ENCODE measurements around the gene MTA1. TPM values are rescaled to one million over a fixed set of nuclear protein-coding genes. Genes with fewer than 3 reads are reported as not detected.

MTA1 gene
- total and polyA plus RNA-seq, 9 donors, result 41.8 to 112 (median 83.1) TPM

DNA sequence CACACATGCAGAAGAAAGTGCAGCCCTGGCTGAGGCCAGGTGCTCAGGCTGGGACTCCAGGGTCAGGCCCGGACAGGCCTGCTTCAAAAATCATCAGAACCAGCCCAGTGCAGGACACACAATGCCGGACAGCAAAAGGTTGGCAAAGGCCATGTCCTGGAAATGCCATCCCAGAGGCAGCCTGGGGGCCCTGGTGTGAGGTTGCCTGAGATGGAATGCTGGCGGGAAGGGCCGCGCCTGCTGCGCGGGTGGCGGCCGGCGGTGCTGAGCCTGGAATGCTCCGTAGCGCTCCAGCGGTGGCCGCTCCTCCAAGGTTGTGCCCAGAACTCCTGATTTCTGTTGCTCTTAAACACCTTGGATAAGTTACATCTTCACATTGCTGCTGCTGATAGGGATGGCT is 33.3 kb downstream of the MTA1 start:
- H3K27ac ChIP-seq (ENCODE audit: low read length), result no peak overlapping the region
- no peak for DNase-seq
- peaks cover 66% of the 10 kb centered on the region for H3K36me3 ChIP-seq (ENCODE audit: control insufficient read depth, insufficient read depth, low read length)
- 86% methylated on average over 11 of the region's 14 CpGs for WGBS (ENCODE audit: insufficient coverage)
- H3K4me1 ChIP-seq (ENCODE audit: control insufficient read depth, insufficient read depth, low read length), result peaks cover 51% of the 10 kb centered on the region
- no peaks in the 10 kb centered on the region for H3K9me3 ChIP-seq (replicated peaks; ENCODE audit: control insufficient read depth, low read depth, low read length)
- H3K27me3 ChIP-seq (ENCODE audit: control insufficient read depth, insufficient read depth, low read length), result no peaks in the 10 kb centered on the region
- H3K4me3 ChIP-seq (ENCODE audit: low read length), result no peak overlapping the region

DNA sequence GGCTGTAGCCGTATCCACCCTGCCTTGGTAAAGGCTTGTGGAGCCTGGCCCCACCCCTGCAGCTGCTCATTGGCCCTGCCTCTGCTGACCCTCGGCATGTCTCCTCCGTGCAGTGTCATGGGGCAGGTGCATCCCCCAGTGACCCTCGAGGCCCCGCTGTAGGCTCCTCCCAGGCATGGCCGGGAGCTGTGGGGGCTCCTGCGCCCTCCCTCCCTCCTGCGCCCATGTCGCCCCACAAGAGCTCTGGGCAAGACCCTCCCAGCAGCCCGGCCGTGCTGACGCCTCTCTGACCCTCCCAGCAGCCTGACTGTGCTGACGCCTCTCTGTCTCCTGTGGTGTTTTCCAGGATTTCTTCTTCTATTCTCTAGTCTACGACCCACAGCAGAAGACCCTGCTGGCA is 34.2 kb downstream of the MTA1 start:
- WGBS (ENCODE audit: insufficient coverage), result 81% methylated on average over 13 of the region's 14 CpGs

DNA sequence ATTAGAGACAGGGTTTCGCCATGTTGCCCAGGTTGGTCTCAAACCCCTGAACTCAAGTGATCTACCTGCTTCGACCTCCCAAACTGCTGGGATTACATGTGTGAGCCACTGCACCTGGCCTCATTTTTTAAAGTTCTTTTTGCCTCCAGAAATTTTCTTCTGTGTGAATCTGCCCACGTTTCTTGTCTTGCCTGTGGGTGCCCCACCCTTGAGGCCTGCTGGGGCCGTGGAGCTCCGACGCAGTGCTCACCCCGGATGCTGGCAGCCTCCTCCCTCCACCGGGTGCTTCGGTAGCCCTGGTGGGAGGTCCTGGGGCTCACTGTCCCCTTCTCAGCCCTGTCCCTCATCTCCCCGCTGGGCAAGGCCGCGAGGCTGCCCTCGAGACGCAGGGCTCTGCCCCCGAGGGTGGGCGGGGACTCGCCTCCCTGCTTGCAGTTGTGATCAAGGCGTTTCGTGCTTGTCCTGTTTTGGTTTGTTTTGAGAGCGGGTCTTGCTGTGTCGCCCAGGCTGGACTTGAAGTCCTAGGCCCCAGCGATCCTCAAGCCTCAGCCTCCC is 35.5 kb downstream of the MTA1 start:
- no peaks in the 10 kb centered on the region for H3K27me3 ChIP-seq (ENCODE audit: control insufficient read depth, insufficient read depth, low read length)
- DNase-seq, result no peak
- no peaks in the 10 kb centered on the region for H3K9me3 ChIP-seq (replicated peaks; ENCODE audit: control insufficient read depth, low read depth, low read length)
- peaks cover 66% of the 10 kb centered on the region for H3K36me3 ChIP-seq (ENCODE audit: control insufficient read depth, insufficient read depth, low read length)
- H3K4me1 ChIP-seq (ENCODE audit: control insufficient read depth, insufficient read depth, low read length), result peaks cover 37% of the 10 kb centered on the region
- 93% methylated on average over 22 of the region's 22 CpGs for WGBS (ENCODE audit: insufficient coverage)
- no peak overlapping the region for H3K27ac ChIP-seq (ENCODE audit: low read length)
- H3K4me3 ChIP-seq (ENCODE audit: low read length), result no peak overlapping the region

More for the DNA sequence above, 34.2 kb downstream of the MTA1 start:
- no peak overlapping the region for H3K4me3 ChIP-seq (ENCODE audit: low read length)
- H3K27me3 ChIP-seq (ENCODE audit: control insufficient read depth, insufficient read depth, low read length), result no peaks in the 10 kb centered on the region
- DNase-seq, result no peak
- H3K9me3 ChIP-seq (replicated peaks; ENCODE audit: control insufficient read depth, low read depth, low read length), result no peaks in the 10 kb centered on the region
- peaks cover 73% of the 10 kb centered on the region for H3K36me3 ChIP-seq (ENCODE audit: control insufficient read depth, insufficient read depth, low read length)
- H3K27ac ChIP-seq (ENCODE audit: low read length), result no peak overlapping the region
- peaks cover 43% of the 10 kb centered on the region for H3K4me1 ChIP-seq (ENCODE audit: control insufficient read depth, insufficient read depth, low read length)

GRCh38 chr14:105455766-105456660 is 36.4 kb downstream of the MTA1 start:
- H3K36me3 ChIP-seq (ENCODE audit: control insufficient read depth, insufficient read depth, low read length), result peaks cover 65% of the 10 kb centered on the region
- 88% methylated on average over 22 of the region's 22 CpGs for whole genome bisulfite sequencing (ENCODE audit: insufficient coverage)
- no peaks in the 10 kb centered on the region for H3K27me3 ChIP-seq (ENCODE audit: control insufficient read depth, insufficient read depth, low read length)
- peaks cover 29% of the 10 kb centered on the region for H3K4me1 ChIP-seq (ENCODE audit: control insufficient read depth, insufficient read depth, low read length)
- no peak for DNase-seq
- H3K9me3 ChIP-seq (replicated peaks; ENCODE audit: control insufficient read depth, low read depth, low read length), result no peaks in the 10 kb centered on the region
- H3K4me3 ChIP-seq (ENCODE audit: low read length), result no peak overlapping the region
- no peak overlapping the region for H3K27ac ChIP-seq (ENCODE audit: low read length)

DNA sequence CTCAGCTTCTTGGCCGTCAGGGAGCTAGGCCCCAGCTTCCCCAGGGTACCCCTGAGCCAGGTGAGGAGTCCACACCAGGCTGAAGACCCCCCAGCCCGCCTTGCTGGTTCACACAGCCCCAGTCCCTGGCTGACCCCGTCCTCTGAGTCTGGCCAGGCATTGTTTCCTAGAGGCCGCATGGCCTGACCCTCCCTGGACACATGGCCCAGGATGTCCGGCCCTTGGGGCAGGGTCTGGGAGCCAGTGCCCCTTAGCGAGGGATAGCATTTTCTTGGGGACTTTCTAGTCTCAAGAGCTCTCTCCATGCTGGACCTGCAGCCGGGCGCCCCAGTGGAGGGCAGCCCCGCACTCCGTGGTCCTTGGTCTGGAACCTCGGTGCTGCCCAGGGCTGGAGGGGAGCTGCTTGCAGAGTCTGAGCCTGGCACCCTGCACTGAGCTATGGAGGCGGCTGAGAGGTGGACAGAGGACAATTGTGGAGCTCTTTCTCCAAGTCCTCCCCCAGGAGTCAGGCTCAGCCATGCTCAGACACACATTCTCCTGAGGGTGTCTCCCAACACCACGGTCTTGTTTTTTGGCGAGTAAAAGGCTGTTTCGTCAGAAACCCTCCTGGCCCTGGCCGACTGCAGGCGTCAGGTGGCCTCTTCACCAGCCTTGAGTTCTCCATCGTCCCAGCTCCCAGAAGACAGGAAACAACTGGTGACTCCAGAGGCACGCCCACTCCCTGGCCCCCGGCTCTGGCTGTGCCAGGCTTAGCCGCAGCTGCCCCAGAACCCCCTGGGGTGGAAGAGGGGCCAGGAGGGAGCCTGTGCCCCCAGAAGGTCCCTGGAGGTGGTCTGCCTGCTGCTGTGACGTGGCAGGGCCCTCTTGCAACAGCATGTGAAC is 37.4 kb downstream of the MTA1 start:
- peaks cover 24% of the 10 kb centered on the region for H3K4me1 ChIP-seq (ENCODE audit: control insufficient read depth, insufficient read depth, low read length)
- no peaks in the 10 kb centered on the region for H3K27me3 ChIP-seq (ENCODE audit: control insufficient read depth, insufficient read depth, low read length)
- DNase-seq, result peak; percentile 67
- H3K27ac ChIP-seq (ENCODE audit: low read length), result peak overlapping the region; percentile 20
- 79% methylated on average over 22 of the region's 22 CpGs for WGBS (ENCODE audit: insufficient coverage)
- no peak overlapping the region for H3K4me3 ChIP-seq (ENCODE audit: low read length)
- peaks cover 66% of the 10 kb centered on the region for H3K36me3 ChIP-seq (ENCODE audit: control insufficient read depth, insufficient read depth, low read length)
- H3K9me3 ChIP-seq (replicated peaks; ENCODE audit: control insufficient read depth, low read depth, low read length), result no peaks in the 10 kb centered on the region

DNA sequence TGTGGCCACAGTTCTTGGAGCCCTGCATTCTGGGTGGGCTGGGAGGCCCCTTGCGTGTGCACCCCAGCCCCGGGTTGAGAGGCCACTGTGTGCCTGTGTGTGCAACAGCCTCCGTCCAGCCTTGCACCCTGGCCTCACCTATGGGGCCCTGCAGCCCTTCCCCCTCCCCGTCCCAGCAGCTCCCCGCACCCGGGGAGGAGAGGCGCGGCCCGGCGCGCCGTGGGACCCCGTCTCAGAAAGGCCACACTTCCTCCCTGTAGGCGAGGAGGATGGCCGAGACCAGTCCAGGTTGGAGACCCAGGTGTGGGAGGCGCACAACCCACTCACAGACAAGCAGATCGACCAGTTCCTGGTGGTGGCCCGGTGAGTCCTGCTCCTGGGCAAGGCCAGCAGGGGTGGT is 38.4 kb downstream of the MTA1 start:
- WGBS (ENCODE audit: insufficient coverage), result 79% methylated on average over 6 of the region's 18 CpGs
- no peaks in the 10 kb centered on the region for H3K9me3 ChIP-seq (replicated peaks; ENCODE audit: control insufficient read depth, low read depth, low read length)
- H3K4me1 ChIP-seq (ENCODE audit: control insufficient read depth, insufficient read depth, low read length), result peaks cover 24% of the 10 kb centered on the region
- no peaks in the 10 kb centered on the region for H3K27me3 ChIP-seq (ENCODE audit: control insufficient read depth, insufficient read depth, low read length)
- no peak overlapping the region for H3K27ac ChIP-seq (ENCODE audit: low read length)
- no peak for DNase-seq
- peaks cover 56% of the 10 kb centered on the region for H3K36me3 ChIP-seq (ENCODE audit: control insufficient read depth, insufficient read depth, low read length)
- H3K4me3 ChIP-seq (ENCODE audit: low read length), result no peak overlapping the region

GRCh38 chr14:105458571-105458970 is 38.9 kb downstream of the MTA1 start:
- Histone ChIP-seq H3K9me3 (replicated peaks; ENCODE audit: control insufficient read depth, low read depth, low read length) (no peaks in the 10 kb centered on the region), H3K36me3 (ENCODE audit: control insufficient read depth, insufficient read depth, low read length) (peaks cover 58% of the 10 kb centered on the region), H3K27ac (ENCODE audit: low read length) (no peak overlapping the region), H3K4me1 (ENCODE audit: control insufficient read depth, insufficient read depth, low read length) (peaks cover 24% of the 10 kb centered on the region), H3K4me3 (ENCODE audit: low read length) (no peak overlapping the region), H3K27me3 (ENCODE audit: control insufficient read depth, insufficient read depth, low read length) (no peaks in the 10 kb centered on the region)
- WGBS (ENCODE audit: insufficient coverage), result 89% methylated on average over 14 of the region's 14 CpGs
- no peak for DNase-seq

DNA sequence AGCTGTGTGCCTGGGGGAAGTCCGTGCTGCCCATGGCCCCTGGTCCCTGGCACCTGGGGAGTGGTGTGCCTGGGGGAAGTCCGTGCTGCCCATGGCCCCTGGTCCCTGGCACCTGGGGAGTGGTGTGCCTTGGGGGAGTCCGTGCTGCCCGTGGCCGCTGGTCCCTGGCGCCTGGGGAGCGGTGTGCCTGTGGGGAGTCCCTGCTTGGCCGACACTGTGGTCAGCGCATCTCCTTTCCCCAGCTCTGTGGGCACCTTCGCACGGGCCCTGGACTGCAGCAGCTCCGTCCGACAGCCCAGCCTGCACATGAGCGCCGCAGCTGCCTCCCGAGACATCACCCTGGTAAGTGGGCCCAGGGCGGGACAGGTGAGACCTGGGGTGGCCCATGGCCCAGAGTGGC is 40.5 kb downstream of the MTA1 start:
- DNase-seq, result no peak
- H3K4me1 ChIP-seq (ENCODE audit: control insufficient read depth, insufficient read depth, low read length), result peaks cover 24% of the 10 kb centered on the region
- H3K4me3 ChIP-seq (ENCODE audit: low read length), result no peak overlapping the region
- no peaks in the 10 kb centered on the region for H3K9me3 ChIP-seq (replicated peaks; ENCODE audit: control insufficient read depth, low read depth, low read length)
- H3K27ac ChIP-seq (ENCODE audit: low read length), result no peak overlapping the region
- H3K27me3 ChIP-seq (ENCODE audit: control insufficient read depth, insufficient read depth, low read length), result no peaks in the 10 kb centered on the region
- 92% methylated on average over 17 of the region's 17 CpGs for WGBS (ENCODE audit: insufficient coverage)
- peaks cover 62% of the 10 kb centered on the region for H3K36me3 ChIP-seq (ENCODE audit: control insufficient read depth, insufficient read depth, low read length)

DNA sequence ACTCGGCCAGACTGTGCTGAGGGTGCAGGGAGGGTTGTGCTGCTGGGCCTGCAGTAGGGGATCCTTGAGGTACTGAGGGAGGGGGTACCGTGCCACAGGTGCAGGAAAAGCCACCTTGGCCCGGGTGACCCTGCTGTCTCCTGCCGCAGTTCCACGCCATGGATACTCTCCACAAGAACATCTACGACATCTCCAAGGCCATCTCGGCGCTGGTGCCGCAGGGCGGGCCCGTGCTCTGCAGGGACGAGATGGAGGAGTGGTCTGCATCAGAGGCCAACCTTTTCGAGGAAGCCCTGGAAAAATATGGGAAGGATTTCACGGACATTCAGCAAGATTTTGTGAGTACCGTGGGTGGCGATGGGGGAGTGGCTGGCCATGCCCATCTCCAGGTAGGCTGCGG is 41.0 kb downstream of the MTA1 start:
- Histone ChIP-seq H3K4me1 (ENCODE audit: control insufficient read depth, insufficient read depth, low read length) (peaks cover 29% of the 10 kb centered on the region), H3K36me3 (ENCODE audit: control insufficient read depth, insufficient read depth, low read length) (peaks cover 62% of the 10 kb centered on the region), H3K4me3 (ENCODE audit: low read length) (no peak overlapping the region), H3K27me3 (ENCODE audit: control insufficient read depth, insufficient read depth, low read length) (no peaks in the 10 kb centered on the region), H3K27ac (ENCODE audit: low read length) (no peak overlapping the region), H3K9me3 (replicated peaks; ENCODE audit: control insufficient read depth, low read depth, low read length) (no peaks in the 10 kb centered on the region)
- 85% methylated on average over 13 of the region's 17 CpGs for WGBS (ENCODE audit: insufficient coverage)
- no peak for DNase-seq

DNA sequence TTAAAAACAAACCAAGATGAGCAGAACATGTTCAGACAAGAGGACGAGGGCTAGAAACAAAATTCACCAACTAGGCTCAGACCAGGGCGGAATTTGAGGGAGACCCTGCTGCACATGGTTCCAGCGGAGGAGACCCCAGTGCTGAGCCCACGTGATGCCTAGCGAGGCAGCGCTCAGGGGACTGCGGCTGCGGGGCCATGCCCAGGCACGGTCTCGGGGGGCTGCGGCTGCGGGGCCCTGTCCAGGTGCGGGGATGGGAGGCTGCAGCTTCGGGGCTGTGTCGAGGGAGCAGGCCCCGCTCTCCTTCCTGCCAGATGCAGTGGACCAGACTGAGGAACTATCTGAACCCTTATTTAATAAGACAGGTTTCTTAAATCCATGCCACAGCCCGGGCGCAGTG is 42.3 kb downstream of the MTA1 start:
- WGBS (ENCODE audit: insufficient coverage), result 87% methylated on average over 18 of the region's 18 CpGs
- Histone ChIP-seq H3K4me1 (ENCODE audit: control insufficient read depth, insufficient read depth, low read length) (peaks cover 35% of the 10 kb centered on the region), H3K27ac (ENCODE audit: low read length) (no peak overlapping the region), H3K27me3 (ENCODE audit: control insufficient read depth, insufficient read depth, low read length) (no peaks in the 10 kb centered on the region), H3K4me3 (ENCODE audit: low read length) (no peak overlapping the region), H3K9me3 (replicated peaks; ENCODE audit: control insufficient read depth, low read depth, low read length) (no peaks in the 10 kb centered on the region), H3K36me3 (ENCODE audit: control insufficient read depth, insufficient read depth, low read length) (peaks cover 54% of the 10 kb centered on the region)
- DNase-seq, result no peak
